Fibroblast of mammary gland (primary cell): Measurements from ENCODE around the gene NPTXR.

Experiments used
- DNase-seq: peaks from one replicate; pipeline ENCODE4 v3.0.0-alpha.2; 2010; ENCODE audit warnings: low read depth
- H3K4me3 ChIP-seq: 2 replicates; pipeline ENCODE4 v1.5.1; 2011; ENCODE audit warnings: low read depth, mild to moderate bottlenecking, low read length, moderate library complexity; ENCODE audit not compliant: control insufficient read depth
- CTCF ChIP-seq: conservative IDR thresholded peaks from 2 replicates; pipeline ENCODE4 v1.5.1; 2011; ENCODE audit warnings: low read depth, low read length, inconsistent platforms; ENCODE audit not compliant: control insufficient read depth, insufficient read depth

The NPTXR gene

DNA sequence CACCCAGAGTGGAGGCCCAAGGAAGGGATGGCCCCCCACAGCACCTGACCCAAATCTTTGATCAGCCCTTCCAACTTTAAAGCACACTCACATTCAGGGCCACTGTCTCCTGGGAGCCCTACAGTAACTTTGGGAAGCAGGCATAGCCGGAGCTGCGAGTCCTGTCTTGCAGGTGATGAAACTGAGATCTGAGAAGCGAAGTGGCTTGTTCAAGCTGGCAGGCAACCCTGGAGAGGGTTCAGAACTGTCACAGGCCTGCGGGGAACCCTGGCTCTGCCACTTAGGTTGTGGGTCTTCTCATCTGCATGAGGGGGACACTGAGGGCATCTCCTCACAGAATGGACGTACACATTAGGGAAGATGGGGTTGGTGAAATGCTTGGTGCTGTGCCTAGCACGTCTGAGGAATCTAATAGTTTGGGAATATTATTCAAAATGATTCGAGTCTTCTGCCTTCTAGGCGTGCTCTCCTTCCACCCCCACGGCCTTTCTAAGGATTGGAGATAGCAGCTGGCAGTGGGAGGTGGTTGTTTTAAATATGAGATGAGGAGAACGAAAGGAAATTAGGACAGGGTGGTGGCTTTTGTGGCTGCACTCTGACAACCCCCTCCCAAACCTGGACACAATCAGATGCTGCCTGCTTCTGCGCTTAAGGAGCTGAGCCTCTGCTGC, 69.2 kb downstream of the NPTXR start:
- H3K4me3 ChIP-seq, result no peak overlapping the region
- TF ChIP-seq CTCF, result no peak
- no peak for DNase-seq

GRCh38 chr22:38773363-38773946, 70.4 kb downstream of the NPTXR start:
- no peak for TF ChIP-seq CTCF
- no peak overlapping the region for H3K4me3 ChIP-seq
- DNase-seq, result no peak

- no peak for DNase-seq
- no peak overlapping the region for H3K4me3 ChIP-seq
- no peak for TF ChIP-seq CTCF
Measured at GRCh38 chr22:38772623-38772873, 71.3 kb downstream of the NPTXR start.

DNA sequence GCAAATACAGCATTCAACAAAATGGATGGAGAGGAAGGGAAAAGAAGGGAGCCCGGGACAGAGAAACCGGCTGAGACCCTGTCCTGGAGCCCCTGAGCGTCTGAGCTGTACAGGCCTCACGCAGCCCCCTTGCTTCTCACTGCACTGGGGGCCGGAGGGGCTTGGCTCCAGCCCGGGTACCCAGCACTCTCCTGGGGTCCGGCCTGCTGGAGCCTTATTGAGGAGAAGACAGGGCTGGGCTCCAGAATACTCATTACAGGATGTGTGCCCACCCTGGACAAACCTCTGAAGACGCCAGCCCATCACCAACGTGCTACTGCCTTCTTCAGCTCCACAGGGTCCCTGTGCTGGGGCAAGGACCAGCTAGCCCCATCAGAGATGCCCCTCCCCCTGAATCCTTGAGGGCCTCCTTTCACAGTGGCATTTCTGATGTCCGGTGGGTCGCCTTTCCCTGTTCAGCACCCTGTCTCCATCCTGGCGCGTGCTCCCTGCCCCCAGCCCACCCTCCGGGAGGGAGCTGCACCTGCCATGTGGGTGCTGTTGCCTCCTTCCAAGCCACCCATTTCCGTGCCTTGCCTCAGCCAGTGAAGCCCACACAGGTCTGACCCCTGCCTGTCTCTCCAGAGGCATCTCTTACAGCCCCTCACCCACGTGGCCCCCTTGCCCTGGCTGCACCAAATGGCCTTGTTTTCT, 73.4 kb downstream of the NPTXR start:
- no peak for DNase-seq
- H3K4me3 ChIP-seq, result no peak overlapping the region
- TF ChIP-seq CTCF, result no peak
